ENCODE results near the gene AFAP1L1.

The AFAP1L1 gene

GRCh38 chr5:149313151-149313841 lies 41.6 kb downstream of the AFAP1L1 start:
- H3K4me3 ChIP-seq (ENCODE audit: low read length), result no peak overlapping the region
- no peak overlapping the region for H3K9ac ChIP-seq (ENCODE audit: low read length)
- no peak overlapping the region for H3K4me2 ChIP-seq (ENCODE audit: low read depth, low read length)
- DNase-seq, result peak; percentile 16
- H3K27me3 ChIP-seq (replicated peaks; ENCODE audit: insufficient read depth, low read length), result no peaks in the 10 kb centered on the region
- H3K9me3 ChIP-seq (replicated peaks; ENCODE audit: insufficient read depth, low read length), result no peaks in the 10 kb centered on the region
- TF ChIP-seq EZH2 (optimal IDR thresholded peaks at IDR 0.05; ENCODE audit: low read depth, low read length) (no peak), EZH2phosphoT487 (IDR thresholded peaks at IDR 0.05; ENCODE audit: low read length) (no peak)
- TF ChIP-seq, protein P1, sequence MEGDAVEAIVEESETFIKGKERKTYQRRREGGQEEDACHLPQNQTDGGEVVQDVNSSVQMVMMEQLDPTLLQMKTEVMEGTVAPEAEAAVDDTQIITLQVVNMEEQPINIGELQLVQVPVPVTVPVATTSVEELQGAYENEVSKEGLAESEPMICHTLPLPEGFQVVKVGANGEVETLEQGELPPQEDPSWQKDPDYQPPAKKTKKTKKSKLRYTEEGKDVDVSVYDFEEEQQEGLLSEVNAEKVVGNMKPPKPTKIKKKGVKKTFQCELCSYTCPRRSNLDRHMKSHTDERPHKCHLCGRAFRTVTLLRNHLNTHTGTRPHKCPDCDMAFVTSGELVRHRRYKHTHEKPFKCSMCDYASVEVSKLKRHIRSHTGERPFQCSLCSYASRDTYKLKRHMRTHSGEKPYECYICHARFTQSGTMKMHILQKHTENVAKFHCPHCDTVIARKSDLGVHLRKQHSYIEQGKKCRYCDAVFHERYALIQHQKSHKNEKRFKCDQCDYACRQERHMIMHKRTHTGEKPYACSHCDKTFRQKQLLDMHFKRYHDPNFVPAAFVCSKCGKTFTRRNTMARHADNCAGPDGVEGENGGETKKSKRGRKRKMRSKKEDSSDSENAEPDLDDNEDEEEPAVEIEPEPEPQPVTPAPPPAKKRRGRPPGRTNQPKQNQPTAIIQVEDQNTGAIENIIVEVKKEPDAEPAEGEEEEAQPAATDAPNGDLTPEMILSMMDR (IDR thresholded peaks at IDR 0.05; ENCODE audit: low read length), result no peak
- no peaks in the 10 kb centered on the region for H3K79me2 ChIP-seq (ENCODE audit: low read length)
- H3K36me3 ChIP-seq (replicated peaks; ENCODE audit: insufficient read depth, low read length), result no peaks in the 10 kb centered on the region
- no peaks in the 10 kb centered on the region for H4K20me1 ChIP-seq (ENCODE audit: insufficient read depth, low read length)
- H3F3A ChIP-seq (ENCODE audit: insufficient read depth, low read length), result no peaks in the 10 kb centered on the region
- peak overlapping the region; percentile 37 for H2AFZ ChIP-seq (ENCODE audit: low read length)
- H3K27ac ChIP-seq (ENCODE audit: low read length), result no peak overlapping the region
- no peaks in the 10 kb centered on the region for H3K9me2 ChIP-seq (replicated peaks; ENCODE audit: insufficient read depth, low read length)
- peaks cover 10% of the 10 kb centered on the region; the same call in 1 of the 2 replicates for H3K4me1 ChIP-seq (ENCODE audit: low read length)

GRCh38 chr5:149314571-149315111 lies 43.0 kb downstream of the AFAP1L1 start:
- H3K9ac ChIP-seq (ENCODE audit: low read length), result no peak overlapping the region
- TF ChIP-seq EZH2 (optimal IDR thresholded peaks at IDR 0.05; ENCODE audit: low read depth, low read length) (no peak), EZH2phosphoT487 (IDR thresholded peaks at IDR 0.05; ENCODE audit: low read length) (no peak)
- TF ChIP-seq, protein P1 (IDR thresholded peaks at IDR 0.05; ENCODE audit: low read length), result no peak
- no peak overlapping the region for H2AFZ ChIP-seq (ENCODE audit: low read length)
- H3K9me3 ChIP-seq (replicated peaks; ENCODE audit: insufficient read depth, low read length), result no peaks in the 10 kb centered on the region
- no peaks in the 10 kb centered on the region for H3K36me3 ChIP-seq (replicated peaks; ENCODE audit: insufficient read depth, low read length)
- H3F3A ChIP-seq (ENCODE audit: insufficient read depth, low read length), result no peaks in the 10 kb centered on the region
- H3K4me1 ChIP-seq (ENCODE audit: low read length), result peaks cover 10% of the 10 kb centered on the region; the same call in 1 of the 2 replicates
- H4K20me1 ChIP-seq (ENCODE audit: insufficient read depth, low read length), result no peaks in the 10 kb centered on the region
- no peaks in the 10 kb centered on the region for H3K79me2 ChIP-seq (ENCODE audit: low read length)
- no peaks in the 10 kb centered on the region for H3K9me2 ChIP-seq (replicated peaks; ENCODE audit: insufficient read depth, low read length)
- no peak for DNase-seq
- H3K4me3 ChIP-seq (ENCODE audit: low read length), result no peak overlapping the region
- H3K27ac ChIP-seq (ENCODE audit: low read length), result no peak overlapping the region
- H3K27me3 ChIP-seq (replicated peaks; ENCODE audit: insufficient read depth, low read length), result no peaks in the 10 kb centered on the region
- H3K4me2 ChIP-seq (ENCODE audit: low read depth, low read length), result no peak overlapping the region

DNA sequence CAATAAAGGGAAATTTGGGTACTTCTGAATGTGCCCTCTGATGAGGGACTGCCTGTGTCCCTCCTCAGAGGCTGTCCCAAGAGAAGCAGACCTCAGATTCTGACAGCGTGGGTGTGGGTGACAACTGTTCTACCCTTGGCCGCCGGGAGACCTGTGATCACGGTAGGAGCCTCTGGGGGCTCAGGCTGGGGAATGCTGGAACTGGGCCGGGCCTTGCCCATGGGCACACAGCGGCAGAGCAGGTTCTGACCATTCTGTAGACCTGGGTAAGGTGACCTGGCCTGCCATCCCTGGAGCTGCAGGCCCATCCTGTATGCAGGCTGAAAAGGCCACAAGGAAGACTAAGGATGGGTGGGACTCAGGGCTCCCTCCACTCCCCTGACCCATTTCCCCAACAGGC lies 44.1 kb downstream of the AFAP1L1 start:
- Histone ChIP-seq H3K9ac (ENCODE audit: low read length) (no peak overlapping the region), H2AFZ (ENCODE audit: low read length) (no peak overlapping the region), H3F3A (ENCODE audit: insufficient read depth, low read length) (no peaks in the 10 kb centered on the region), H3K4me1 (ENCODE audit: low read length) (peaks cover 10% of the 10 kb centered on the region; the same call in 1 of the 2 replicates), H3K4me3 (ENCODE audit: low read length) (no peak overlapping the region), H3K36me3 (replicated peaks; ENCODE audit: insufficient read depth, low read length) (no peaks in the 10 kb centered on the region), H4K20me1 (ENCODE audit: insufficient read depth, low read length) (no peaks in the 10 kb centered on the region), H3K9me3 (replicated peaks; ENCODE audit: insufficient read depth, low read length) (no peaks in the 10 kb centered on the region), H3K9me2 (replicated peaks; ENCODE audit: insufficient read depth, low read length) (no peaks in the 10 kb centered on the region), H3K4me2 (ENCODE audit: low read depth, low read length) (no peak overlapping the region), H3K79me2 (ENCODE audit: low read length) (no peaks in the 10 kb centered on the region), H3K27ac (ENCODE audit: low read length) (no peak overlapping the region), H3K27me3 (replicated peaks; ENCODE audit: insufficient read depth, low read length) (no peaks in the 10 kb centered on the region)
- DNase-seq, result no peak
- TF ChIP-seq, protein P1 (IDR thresholded peaks at IDR 0.05; ENCODE audit: low read length), result no peak
